GM19372 (cell line): ENCODE data around the gene AGBL1.

Experiments
- ATAC-seq: cut with Tn5 transposase; IDR thresholded peaks from one replicate; pipeline ENCODE4 v1.9.1; 2021; ENCODE audit warnings: mild to moderate bottlenecking, low read depth, moderate library complexity; ENCODE audit not compliant: unreplicated experiment

Gene AGBL1

DNA sequence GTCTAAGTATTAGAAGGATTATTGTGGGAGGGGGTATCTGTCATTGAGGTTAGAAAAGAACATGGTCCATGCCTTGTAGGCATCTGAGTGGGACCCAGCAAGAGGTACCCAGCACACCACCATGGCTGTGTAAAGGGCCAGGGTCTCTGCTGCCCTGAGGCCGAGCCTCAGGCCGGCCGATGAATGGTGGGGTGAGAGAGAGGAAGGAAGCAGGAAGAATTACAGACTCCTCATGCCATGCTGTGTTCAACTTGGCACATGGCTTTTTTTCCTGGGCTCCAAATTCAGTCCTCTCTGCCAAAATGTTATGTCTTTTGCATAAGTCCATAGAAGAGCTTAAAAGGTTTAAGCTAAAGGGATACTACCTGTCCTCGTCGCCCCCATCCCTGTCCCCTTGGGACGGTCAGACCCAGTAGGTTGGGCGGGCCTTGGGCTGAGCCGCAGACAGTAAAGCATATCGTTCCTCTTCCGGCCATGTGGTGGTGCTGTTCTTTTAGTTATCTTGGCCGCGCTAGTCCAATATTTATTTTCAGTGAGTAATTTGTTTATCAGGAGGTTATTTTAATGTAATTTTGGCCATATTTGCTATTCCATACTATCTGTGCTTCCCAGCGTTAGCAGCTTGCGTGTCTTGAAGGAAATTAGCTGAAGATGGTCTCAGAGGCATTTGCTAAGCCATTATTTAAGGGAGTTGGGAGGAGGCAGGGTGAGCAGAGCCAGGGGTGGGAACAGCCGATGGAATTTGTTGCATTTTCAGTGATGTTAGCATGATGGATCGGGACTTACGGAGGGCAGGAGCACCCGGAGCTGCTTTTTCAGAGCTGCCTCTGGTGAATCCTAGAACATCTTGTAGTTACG lies 152.4 kb downstream of the AGBL1 start:
- peak; percentile 70 for ATAC-seq

DNA sequence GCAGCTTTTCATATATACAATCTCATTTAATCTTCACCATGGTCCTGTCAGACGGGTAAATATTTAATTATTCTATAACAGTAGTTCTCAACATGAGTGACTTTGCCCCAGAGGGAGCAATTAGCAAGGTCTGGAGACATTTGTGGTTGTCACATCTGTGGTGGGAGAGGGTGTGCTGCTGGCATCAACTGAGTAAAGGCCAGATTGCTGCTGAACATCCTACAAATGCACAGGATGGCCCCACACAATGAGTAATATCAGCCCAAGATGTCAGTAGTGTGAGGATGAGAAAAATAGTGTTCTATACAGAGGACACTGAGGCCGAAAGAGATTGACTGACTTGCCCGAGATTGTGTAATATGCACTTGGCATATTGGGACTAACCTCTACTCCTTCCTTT lies 156.0 kb downstream of the AGBL1 start:
- ATAC-seq: no peak

GRCh38 chr15:86236356-86237110 lies 156.9 kb downstream of the AGBL1 start:
- ATAC-seq: no peak

GRCh38 chr15:86237111-86237500 lies 157.4 kb downstream of the AGBL1 start:
- ATAC-seq: no peak

DNA sequence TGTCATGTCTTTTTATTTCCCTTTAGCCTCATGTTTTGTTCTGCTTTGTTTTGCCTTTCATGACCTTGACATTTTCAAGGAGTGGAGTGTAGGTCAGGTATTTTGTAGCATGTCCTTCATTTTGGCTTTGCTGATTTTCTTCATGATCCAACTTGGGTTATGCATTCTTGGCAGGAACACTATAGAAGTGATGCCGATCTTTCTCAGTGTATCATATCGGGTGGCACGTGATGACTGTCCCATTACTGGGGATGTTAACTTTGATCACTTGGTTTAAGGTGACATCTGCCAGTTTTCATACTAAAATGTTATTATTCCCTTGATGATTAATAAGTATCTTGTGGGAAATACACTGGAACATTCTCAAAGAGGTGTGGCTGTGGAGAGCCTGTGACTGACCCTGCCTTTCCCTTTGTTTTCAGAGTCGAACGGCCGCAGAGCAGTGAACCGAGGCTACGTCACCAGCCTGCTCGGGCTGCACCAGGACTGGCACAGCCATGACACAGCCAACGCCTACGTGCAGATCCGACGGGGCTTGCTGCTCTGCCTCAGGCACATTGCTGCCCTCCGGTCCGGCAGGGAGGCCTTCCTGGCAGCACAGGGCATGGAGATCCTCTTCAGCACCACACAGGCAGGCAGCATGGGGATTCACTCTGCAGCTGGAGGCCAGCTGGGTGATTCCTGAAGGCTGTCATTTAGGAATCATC lies 167.7 kb downstream of the AGBL1 start:
- ATAC-seq: no peak

- ATAC-seq: no peak
Observed at GRCh38 chr15:86255247-86255646, 175.6 kb downstream of the AGBL1 start.

DNA sequence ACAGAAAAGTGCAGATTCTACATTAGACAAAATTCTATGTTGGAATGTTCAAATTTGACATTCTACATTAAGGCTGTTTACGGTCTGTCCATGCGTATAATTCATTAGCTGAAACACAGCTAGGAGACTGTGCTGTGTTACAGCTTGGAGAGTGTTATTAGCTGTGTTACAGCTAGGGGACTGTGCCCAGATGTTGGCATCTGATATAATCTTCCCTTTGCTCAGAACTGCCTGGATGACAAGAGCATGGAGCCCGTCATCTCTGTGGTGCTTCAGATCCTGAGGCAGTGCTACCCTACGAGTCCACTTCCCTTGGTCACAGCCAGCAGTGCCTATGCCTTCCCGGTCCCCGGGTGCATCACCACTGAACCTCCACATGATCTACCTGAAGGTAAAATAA lies 177.0 kb downstream of the AGBL1 start:
- no peak for ATAC-seq

DNA sequence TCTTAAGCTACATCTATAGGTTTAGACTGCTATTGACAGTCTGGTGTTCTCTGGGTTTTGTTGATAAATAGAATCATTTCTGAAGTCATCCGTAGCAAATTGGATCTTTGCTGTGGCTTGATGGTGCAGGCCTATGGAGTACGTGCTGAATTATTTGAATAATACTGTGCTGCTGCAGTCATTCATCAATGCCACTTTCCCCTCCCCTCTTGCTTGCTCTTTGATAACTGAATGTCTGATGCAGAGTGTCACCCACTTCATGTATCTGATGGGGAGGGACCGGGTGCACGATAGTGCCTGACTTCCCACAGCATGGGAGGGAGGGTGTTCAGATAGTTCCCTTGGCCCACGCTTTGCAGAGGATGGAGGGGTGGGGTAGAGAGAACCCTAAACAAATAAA lies 179.9 kb downstream of the AGBL1 start:
- no peak for ATAC-seq

- ATAC-seq: no peak
Observed at GRCh38 chr15:86263230-86263629, 183.6 kb downstream of the AGBL1 start.

DNA sequence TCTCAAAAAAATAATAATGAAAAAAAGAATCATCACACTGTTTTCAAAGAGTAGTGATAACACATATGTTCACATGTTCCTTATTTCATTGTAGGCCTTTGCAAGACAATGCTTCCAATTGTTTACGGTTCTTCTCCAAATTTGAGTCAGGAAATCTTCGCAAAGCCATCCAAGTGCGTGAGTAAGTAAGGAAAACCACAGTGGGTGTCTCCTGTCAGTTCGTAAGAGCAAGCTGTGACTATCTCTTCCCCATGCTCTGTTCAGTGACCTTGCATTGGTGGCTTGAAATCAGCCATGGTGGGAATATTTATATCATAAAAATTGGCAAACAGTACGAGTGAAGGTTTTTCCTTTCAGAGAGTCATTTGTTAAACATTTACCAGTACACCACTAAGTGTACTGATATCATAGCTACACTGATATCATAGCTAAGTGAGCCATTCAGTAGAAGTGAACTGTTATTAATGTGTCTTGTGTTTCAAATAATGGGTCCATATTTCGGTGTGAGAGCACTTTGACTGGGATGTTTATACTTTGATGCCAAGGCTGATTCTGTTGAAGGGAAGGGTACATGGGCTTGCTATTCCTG lies 187.3 kb downstream of the AGBL1 start:
- no peak for ATAC-seq

DNA sequence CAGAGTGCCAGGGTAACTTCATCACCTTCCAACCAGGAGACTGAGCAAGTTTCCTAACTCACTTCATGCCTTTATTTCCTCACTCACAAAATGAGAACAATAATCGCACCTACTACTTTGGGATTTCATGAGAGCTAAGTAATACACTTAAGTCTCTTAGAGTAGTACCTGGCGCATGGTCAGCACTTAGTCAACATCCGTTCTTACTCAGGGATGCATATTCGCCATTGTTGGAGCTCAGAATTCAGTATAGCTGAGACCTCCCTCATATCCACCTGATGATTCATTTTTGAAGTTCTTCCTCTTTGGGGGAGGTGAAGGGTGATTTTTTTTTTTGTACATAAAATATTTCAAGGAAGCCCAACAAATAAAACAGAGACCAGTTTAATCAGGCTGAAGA lies 188.2 kb downstream of the AGBL1 start:
- no peak for ATAC-seq

GRCh38 chr15:86268558-86268957 lies 188.9 kb downstream of the AGBL1 start:
- ATAC-seq: no peak

- no peak for ATAC-seq
Observed at GRCh38 chr15:86273309-86273708, 193.6 kb downstream of the AGBL1 start.

DNA sequence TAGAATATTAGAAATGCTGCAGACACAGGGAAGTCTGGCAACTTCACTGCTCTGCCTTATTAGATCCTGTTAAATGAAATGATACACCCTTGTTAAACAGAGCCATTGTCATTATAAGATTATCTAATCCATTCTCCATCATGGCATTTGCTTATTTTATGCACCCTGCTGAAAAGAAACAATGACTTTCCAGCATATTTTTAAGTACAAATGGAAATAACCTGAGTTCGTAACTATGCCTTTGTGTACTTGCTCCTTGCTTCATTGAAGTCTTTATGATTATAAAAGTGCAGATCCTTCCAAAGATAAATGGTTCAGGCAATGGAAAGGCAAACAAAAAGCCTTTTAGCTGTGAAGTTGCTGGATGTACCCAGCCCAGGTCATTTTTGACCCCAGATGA lies 195.7 kb downstream of the AGBL1 start:
- ATAC-seq: no peak

DNA sequence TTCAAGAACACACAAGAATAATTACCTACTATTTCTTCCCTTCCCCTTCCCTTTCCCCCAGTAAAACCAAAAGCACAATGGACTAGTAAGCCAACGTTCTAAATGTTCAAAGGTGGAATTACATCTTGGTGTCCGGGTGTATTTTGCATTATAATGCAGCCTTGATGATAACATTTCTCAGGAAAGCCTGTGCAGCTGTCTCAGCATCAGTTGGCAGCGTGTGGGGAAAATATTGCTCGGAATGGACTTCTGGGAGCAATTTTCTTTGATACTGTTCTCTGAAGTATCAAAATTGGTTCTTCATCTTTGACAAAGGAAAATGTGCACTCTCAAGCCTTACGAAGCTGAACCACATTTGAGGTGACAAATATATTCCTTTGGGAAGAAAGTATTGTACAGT lies 198.9 kb downstream of the AGBL1 start:
- ATAC-seq: no peak

- ATAC-seq: no peak
Observed at GRCh38 chr15:86284635-86285034, 205.0 kb downstream of the AGBL1 start.

- ATAC-seq: no peak
Observed at GRCh38 chr15:86295511-86295910, 215.8 kb downstream of the AGBL1 start.

DNA sequence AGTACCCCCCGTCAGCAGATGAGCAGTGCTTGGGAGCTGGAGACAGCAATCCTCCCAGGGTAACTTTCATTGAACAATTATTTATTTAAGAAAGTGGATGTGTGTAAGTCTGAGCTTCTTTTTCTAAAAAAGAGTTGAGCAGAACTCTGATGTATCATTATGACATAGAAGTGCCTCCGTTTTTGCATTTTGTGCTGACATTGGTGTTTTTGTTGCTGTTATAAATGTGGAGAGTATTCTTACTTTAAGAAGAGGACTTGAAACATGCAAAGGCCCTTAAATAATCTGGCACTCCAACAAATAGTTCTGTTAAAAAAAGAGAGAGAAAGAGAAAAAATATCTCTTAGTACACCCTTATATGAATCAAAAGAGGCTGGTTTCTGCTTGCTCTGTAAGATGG lies 217.1 kb downstream of the AGBL1 start:
- ATAC-seq: no peak

GRCh38 chr15:86300390-86301125 lies 220.9 kb downstream of the AGBL1 start:
- ATAC-seq: no peak

GRCh38 chr15:86311568-86312280 lies 232.1 kb downstream of the AGBL1 start:
- no peak for ATAC-seq
